CD1c-positive myeloid dendritic cell (primary cell): ENCODE results near the gene MKRN3.
"Not testable (repeated sequence)": the region's sequence is repeated elsewhere in the genome, so short reads cannot be mapped to it uniquely, and the experiment has no call there.

Experiments
- DNase-seq: peaks from one replicate; pipeline ENCODE4 v3.0.0-alpha.2; 2016; ENCODE audit errors: extremely low spot score

Gene MKRN3

GRCh38 chr15:23589012-23589411 lies 23.5 kb downstream of the MKRN3 start:
- no peak for DNase-seq

- DNase-seq, result no peak
Measured at GRCh38 chr15:23594252-23594770, 28.8 kb downstream of the MKRN3 start.

- no peak for DNase-seq
Measured at GRCh38 chr15:23595368-23595767, 29.9 kb downstream of the MKRN3 start.

GRCh38 chr15:23596736-23597135 lies 31.3 kb downstream of the MKRN3 start:
- no peak for DNase-seq

GRCh38 chr15:23597278-23597677 lies 31.8 kb downstream of the MKRN3 start:
- DNase-seq, result not testable (repeated sequence)

- DNase-seq, result no peak
Measured at GRCh38 chr15:23599053-23599452, 33.6 kb downstream of the MKRN3 start.

- DNase-seq, result no peak
Measured at GRCh38 chr15:23602124-23602523, 36.6 kb downstream of the MKRN3 start.

GRCh38 chr15:23606226-23606625 lies 40.8 kb downstream of the MKRN3 start:
- no peak for DNase-seq

- DNase-seq, result no peak
Measured at GRCh38 chr15:23616536-23616935, 51.1 kb downstream of the MKRN3 start.
